Measurements from ENCODE around the gene P2RX6.

DNA sequence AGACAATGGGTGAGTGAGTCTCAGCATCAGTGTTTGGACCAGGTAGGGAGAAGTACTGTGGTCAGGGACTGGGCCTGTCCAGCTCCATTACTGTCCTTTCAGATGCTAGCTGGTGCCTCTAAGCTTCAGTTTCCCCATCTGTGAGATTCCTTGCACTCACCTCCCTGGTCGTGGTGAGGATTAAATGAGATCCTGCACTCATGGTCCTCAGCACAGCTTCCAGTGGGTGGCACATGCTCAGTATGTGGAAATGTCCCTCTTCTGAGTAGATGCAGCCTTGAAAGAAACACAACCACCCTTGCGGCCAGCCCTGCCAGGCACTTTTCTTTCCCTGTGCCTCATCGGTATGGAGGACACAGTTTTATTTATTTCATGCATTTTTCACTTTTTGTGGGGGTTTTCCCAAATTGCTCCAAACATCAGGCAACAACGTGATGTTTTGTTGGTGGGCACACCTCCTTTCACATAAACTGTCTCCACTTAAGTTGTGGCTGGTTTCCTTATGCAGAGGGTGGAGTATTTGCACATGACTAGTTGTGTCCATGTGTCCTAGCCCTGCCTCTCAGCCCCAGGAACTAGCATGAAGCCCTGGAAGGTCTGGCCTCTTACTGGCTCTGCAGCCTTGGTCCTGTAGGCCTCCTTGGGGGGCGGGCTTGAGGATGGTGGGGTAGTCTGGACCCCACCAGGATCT is 31.7 kb upstream of the P2RX6 start:
- TF ChIP-seq, protein P1, sequence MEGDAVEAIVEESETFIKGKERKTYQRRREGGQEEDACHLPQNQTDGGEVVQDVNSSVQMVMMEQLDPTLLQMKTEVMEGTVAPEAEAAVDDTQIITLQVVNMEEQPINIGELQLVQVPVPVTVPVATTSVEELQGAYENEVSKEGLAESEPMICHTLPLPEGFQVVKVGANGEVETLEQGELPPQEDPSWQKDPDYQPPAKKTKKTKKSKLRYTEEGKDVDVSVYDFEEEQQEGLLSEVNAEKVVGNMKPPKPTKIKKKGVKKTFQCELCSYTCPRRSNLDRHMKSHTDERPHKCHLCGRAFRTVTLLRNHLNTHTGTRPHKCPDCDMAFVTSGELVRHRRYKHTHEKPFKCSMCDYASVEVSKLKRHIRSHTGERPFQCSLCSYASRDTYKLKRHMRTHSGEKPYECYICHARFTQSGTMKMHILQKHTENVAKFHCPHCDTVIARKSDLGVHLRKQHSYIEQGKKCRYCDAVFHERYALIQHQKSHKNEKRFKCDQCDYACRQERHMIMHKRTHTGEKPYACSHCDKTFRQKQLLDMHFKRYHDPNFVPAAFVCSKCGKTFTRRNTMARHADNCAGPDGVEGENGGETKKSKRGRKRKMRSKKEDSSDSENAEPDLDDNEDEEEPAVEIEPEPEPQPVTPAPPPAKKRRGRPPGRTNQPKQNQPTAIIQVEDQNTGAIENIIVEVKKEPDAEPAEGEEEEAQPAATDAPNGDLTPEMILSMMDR (IDR thresholded peaks at IDR 0.05): no peak
- TF ChIP-seq POLR2A (IDR thresholded peaks at IDR 0.05; ENCODE audit: low read depth): no peak
